Measurements from ENCODE around the gene GDPD2.

Gene GDPD2

GRCh38 chrX:70476166-70476933 is 53.2 kb downstream of the GDPD2 start:
- DNase-seq (ENCODE audit: low read depth): no peak

GRCh38 chrX:70476934-70477733 is 54.0 kb downstream of the GDPD2 start:
- no peak for DNase-seq (ENCODE audit: low read depth)

- DNase-seq (ENCODE audit: low read depth): no peak
These were observed 54.6 kb downstream of the GDPD2 start for GRCh38 chrX:70477734-70478075.

GRCh38 chrX:70478526-70479245 is 55.6 kb downstream of the GDPD2 start:
- DNase-seq (ENCODE audit: low read depth): no peak

GRCh38 chrX:70479247-70479921 is 56.3 kb downstream of the GDPD2 start:
- no peak for DNase-seq (ENCODE audit: low read depth)

GRCh38 chrX:70479922-70480659 is 57.0 kb downstream of the GDPD2 start:
- no peak for DNase-seq (ENCODE audit: low read depth)

GRCh38 chrX:70480660-70481018 is 57.5 kb downstream of the GDPD2 start:
- no peak for DNase-seq (ENCODE audit: low read depth)

GRCh38 chrX:70481471-70482270 is 58.6 kb downstream of the GDPD2 start:
- no peak for DNase-seq (ENCODE audit: low read depth)

- DNase-seq (ENCODE audit: low read depth): no peak
These were observed 59.2 kb downstream of the GDPD2 start for GRCh38 chrX:70482300-70482699.

All from stimulated activated CD4-positive, alpha-beta T cell treated with anti-CD3 and anti-CD28 coated beads, Interleukin-2, amount 100 ng/mL, for 4 hours (primary cell).